Measurements from ENCODE around the gene MPND.

GRCh38 chr19:4350726-4351125, 7.4 kb downstream of the MPND start:
- TF ChIP-seq, protein P1, sequence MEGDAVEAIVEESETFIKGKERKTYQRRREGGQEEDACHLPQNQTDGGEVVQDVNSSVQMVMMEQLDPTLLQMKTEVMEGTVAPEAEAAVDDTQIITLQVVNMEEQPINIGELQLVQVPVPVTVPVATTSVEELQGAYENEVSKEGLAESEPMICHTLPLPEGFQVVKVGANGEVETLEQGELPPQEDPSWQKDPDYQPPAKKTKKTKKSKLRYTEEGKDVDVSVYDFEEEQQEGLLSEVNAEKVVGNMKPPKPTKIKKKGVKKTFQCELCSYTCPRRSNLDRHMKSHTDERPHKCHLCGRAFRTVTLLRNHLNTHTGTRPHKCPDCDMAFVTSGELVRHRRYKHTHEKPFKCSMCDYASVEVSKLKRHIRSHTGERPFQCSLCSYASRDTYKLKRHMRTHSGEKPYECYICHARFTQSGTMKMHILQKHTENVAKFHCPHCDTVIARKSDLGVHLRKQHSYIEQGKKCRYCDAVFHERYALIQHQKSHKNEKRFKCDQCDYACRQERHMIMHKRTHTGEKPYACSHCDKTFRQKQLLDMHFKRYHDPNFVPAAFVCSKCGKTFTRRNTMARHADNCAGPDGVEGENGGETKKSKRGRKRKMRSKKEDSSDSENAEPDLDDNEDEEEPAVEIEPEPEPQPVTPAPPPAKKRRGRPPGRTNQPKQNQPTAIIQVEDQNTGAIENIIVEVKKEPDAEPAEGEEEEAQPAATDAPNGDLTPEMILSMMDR (conservative IDR thresholded peaks at IDR 0.05; ENCODE audit: low read length) = no peak
- TF ChIP-seq EZH2phosphoT487 (IDR thresholded peaks at IDR 0.05; ENCODE audit: borderline replicate concordance, low read depth, low read length) = no peak

Data from OCI-LY7 (cell line).